HG02610 (cell line): Measurements from ENCODE around the gene NRAP.

ENCODE experiments used
- ATAC-seq: cut with Tn5 transposase; IDR thresholded peaks from one replicate; pipeline ENCODE4 v1.9.1; 2021; ENCODE audit warnings: mild to moderate bottlenecking, moderate library complexity; ENCODE audit not compliant: unreplicated experiment

Gene NRAP

GRCh38 chr10:113663908-113664307, at the start of gene NRAP:
Gene NRAP, minus strand, starts transcription at chr10:113664041. Its CDS starts 159 bp downstream, at chr10:113663882.
- no peak for ATAC-seq

- ATAC-seq = no peak
Observed at GRCh38 chr10:113713640-113713982, 49.8 kb upstream of the NRAP start.

- ATAC-seq = no peak
Observed at GRCh38 chr10:113712755-113713639, 49.2 kb upstream of the NRAP start.

- no peak for ATAC-seq
Observed at GRCh38 chr10:113712024-113712423, 48.2 kb upstream of the NRAP start.

GRCh38 chr10:113711142-113711541, 47.3 kb upstream of the NRAP start:
- no peak for ATAC-seq

- no peak for ATAC-seq
Observed at GRCh38 chr10:113709221-113709838, 45.5 kb upstream of the NRAP start.

- no peak for ATAC-seq
Observed at GRCh38 chr10:113708640-113709039, 44.8 kb upstream of the NRAP start.

- no peak for ATAC-seq
Observed at GRCh38 chr10:113706623-113707022, 42.8 kb upstream of the NRAP start.

- no peak for ATAC-seq
Observed at GRCh38 chr10:113705344-113705652, 41.5 kb upstream of the NRAP start.

GRCh38 chr10:113704637-113705343, 40.9 kb upstream of the NRAP start:
- no peak for ATAC-seq

GRCh38 chr10:113697595-113697994, 33.8 kb upstream of the NRAP start:
- ATAC-seq = no peak

GRCh38 chr10:113695691-113696090, 31.9 kb upstream of the NRAP start:
- ATAC-seq = no peak

GRCh38 chr10:113693348-113693747, 29.5 kb upstream of the NRAP start:
- no peak for ATAC-seq

GRCh38 chr10:113692271-113692670, 28.4 kb upstream of the NRAP start:
- no peak for ATAC-seq

GRCh38 chr10:113691381-113691780, 27.5 kb upstream of the NRAP start:
- ATAC-seq = no peak

GRCh38 chr10:113690749-113691148, 26.9 kb upstream of the NRAP start:
- ATAC-seq = no peak

- ATAC-seq = no peak
Observed at GRCh38 chr10:113689574-113689973, 25.7 kb upstream of the NRAP start.

GRCh38 chr10:113689057-113689456, 25.2 kb upstream of the NRAP start:
- ATAC-seq = no peak

- no peak for ATAC-seq
Observed at GRCh38 chr10:113687037-113687436, 23.2 kb upstream of the NRAP start.

GRCh38 chr10:113686028-113686427, 22.2 kb upstream of the NRAP start:
- no peak for ATAC-seq

GRCh38 chr10:113683300-113683699, 19.5 kb upstream of the NRAP start:
- ATAC-seq = no peak
